Astrocyte (in vitro differentiated cells and primary cell): ENCODE measurements around the gene GSK3B. TPM values are rescaled to one million over a fixed set of nuclear protein-coding genes. Genes with fewer than 3 reads are reported as not detected.

ENCODE experiments used
- DNase-seq: peaks from one replicate; pipeline ENCODE4 v3.0.0-alpha.2; 2010; ENCODE audit warnings: low read depth
- FAIRE-seq: peaks from 2 replicates; lab custom pipeline; 2011; peaks lifted over from hg19 to GRCh38; lab: Jason Lieb, UNC
- H2AFZ ChIP-seq: 2 replicates; pipeline ENCODE4 v1.6.0; 2012; ENCODE audit warnings: low read depth, low read length, inconsistent platforms
- H3K27ac ChIP-seq: 2 replicates; pipeline ENCODE4 v1.5.1; 2011; ENCODE audit warnings: low read depth, low read length, inconsistent platforms
- H3K27me3 ChIP-seq: 2 replicates; pipeline ENCODE4 v1.6.0; 2011; ENCODE audit warnings: low read length, inconsistent platforms; ENCODE audit not compliant: insufficient read depth
- H3K36me3 ChIP-seq: 2 replicates; pipeline ENCODE4 v1.5.1; 2011; ENCODE audit warnings: low read length, inconsistent platforms; ENCODE audit not compliant: insufficient read depth
- H3K4me1 ChIP-seq: 2 replicates; pipeline ENCODE4 v1.5.1; 2011; ENCODE audit warnings: low read length, inconsistent platforms; ENCODE audit not compliant: insufficient read depth
- H3K4me2 ChIP-seq: 2 replicates; pipeline ENCODE4 v1.6.0; 2012; ENCODE audit warnings: low read length, inconsistent platforms
- H3K4me3 ChIP-seq: 2 replicates; pipeline ENCODE4 v1.5.1; 2011; ENCODE audit warnings: low read depth, mild to moderate bottlenecking, low read length, inconsistent platforms; ENCODE audit not compliant: insufficient read depth
- H3K79me2 ChIP-seq: 2 replicates; pipeline ENCODE4 v1.6.0; 2012; ENCODE audit warnings: mild to moderate bottlenecking, low read length, inconsistent platforms; ENCODE audit not compliant: insufficient read depth
- H3K9ac ChIP-seq: 2 replicates; pipeline ENCODE4 v1.6.0; 2012; ENCODE audit warnings: mild to moderate bottlenecking, low read length, inconsistent platforms
- H3K9me3 ChIP-seq: 2 replicates; pipeline ENCODE4 v1.5.1; 2012; ENCODE audit warnings: low read depth, mild to moderate bottlenecking, low read length, inconsistent platforms; ENCODE audit not compliant: insufficient read depth
- H4K20me1 ChIP-seq: 2 replicates; pipeline ENCODE4 v1.6.0; 2012; ENCODE audit warnings: low read length, inconsistent platforms; ENCODE audit not compliant: insufficient read depth
- H3K27ac Mint-ChIP-seq: one replicate; pipeline ENCODE4 v1.8.0; 2021; ENCODE audit warnings: mild to moderate bottlenecking, mixed read lengths; ENCODE audit not compliant: unreplicated experiment
- H3K27me3 Mint-ChIP-seq: one replicate; pipeline ENCODE4 v1.8.0; 2021; ENCODE audit warnings: low read depth, mixed read lengths; ENCODE audit not compliant: unreplicated experiment
- H3K36me3 Mint-ChIP-seq: one replicate; pipeline ENCODE4 v1.8.0; 2021; ENCODE audit warnings: low read depth, mixed read lengths; ENCODE audit not compliant: unreplicated experiment
- H3K4me1 Mint-ChIP-seq: one replicate; pipeline ENCODE4 v1.8.0; 2021; ENCODE audit warnings: low read depth, mixed read lengths; ENCODE audit not compliant: unreplicated experiment
- H3K4me3 Mint-ChIP-seq: one replicate; pipeline ENCODE4 v1.8.0; 2021; ENCODE audit warnings: mild to moderate bottlenecking, moderate library complexity, mixed read lengths; ENCODE audit not compliant: unreplicated experiment
- H3K9me3 Mint-ChIP-seq: one replicate; pipeline ENCODE4 v1.8.0; 2021; ENCODE audit warnings: mild to moderate bottlenecking, mixed read lengths; ENCODE audit not compliant: unreplicated experiment
- CTCF ChIP-seq: IDR thresholded peaks from 2 replicates; pipeline ENCODE4 v1.5.1; 2011; ENCODE audit warnings: low read depth, mild to moderate bottlenecking, inconsistent platforms, low read length, moderate library complexity; ENCODE audit not compliant: insufficient read depth
- EZH2 ChIP-seq: IDR thresholded peaks from 2 replicates; pipeline ENCODE4 v1.6.1; 2012; ENCODE audit warnings: mild to moderate bottlenecking, low read length, inconsistent platforms; ENCODE audit not compliant: insufficient read depth
- total RNA-seq: library from RNA; stranded (reverse); gene quantifications from 2 replicates; pipeline ENCODE4 v1.2.1, GENCODE V29; 2021

Gene GSK3B
- total RNA-seq, 1 donor from 2014 or later = 80.6 TPM

- Histone ChIP-seq H3K4me1 (peaks cover 12% of the 10 kb centered on the region), H4K20me1 (peaks cover 25% of the 10 kb centered on the region), H3K27me3 (no peaks in the 10 kb centered on the region), H3K4me3 (no peak overlapping the region), H3K27ac (no peak overlapping the region), H2AFZ (no peak overlapping the region), H3K9me3 (no peaks in the 10 kb centered on the region), H3K9ac (no peak overlapping the region), H3K36me3 (no peaks in the 10 kb centered on the region), H3K4me2 (no peak overlapping the region), H3K79me2 (peaks cover 10% of the 10 kb centered on the region)
- Mint-ChIP-seq H3K36me3 (peaks cover 8% of the 10 kb centered on the region), H3K4me3 (peak overlapping the region; percentile 22), H3K4me1 (peaks cover 22% of the 10 kb centered on the region), H3K9me3 (no peaks in the 10 kb centered on the region), H3K27ac (no peak overlapping the region), H3K27me3 (no peaks in the 10 kb centered on the region)
- no peak for TF ChIP-seq CTCF
- TF ChIP-seq EZH2 = no peak
- no peak for FAIRE-seq
- no peak for DNase-seq
Measured at GRCh38 chr3:119829420-119829819, 264.8 kb downstream of the GSK3B start.

GRCh38 chr3:119826711-119827608 lies 267.3 kb downstream of the GSK3B start:
- Histone ChIP-seq H2AFZ (no peak overlapping the region), H3K9me3 (no peaks in the 10 kb centered on the region), H3K4me1 (peaks cover 4% of the 10 kb centered on the region), H4K20me1 (peaks cover 22% of the 10 kb centered on the region), H3K9ac (no peak overlapping the region), H3K36me3 (no peaks in the 10 kb centered on the region), H3K79me2 (peaks cover 10% of the 10 kb centered on the region), H3K4me3 (no peak overlapping the region), H3K27me3 (no peaks in the 10 kb centered on the region), H3K4me2 (no peak overlapping the region), H3K27ac (no peak overlapping the region)
- Mint-ChIP-seq H3K9me3 (no peaks in the 10 kb centered on the region), H3K36me3 (peaks cover 8% of the 10 kb centered on the region), H3K27ac (no peak overlapping the region), H3K4me1 (peaks cover 13% of the 10 kb centered on the region), H3K4me3 (no peak overlapping the region), H3K27me3 (no peaks in the 10 kb centered on the region)
- FAIRE-seq (no peak), DNase-seq (no peak)
- TF ChIP-seq EZH2 (no peak), CTCF (no peak)

- Histone ChIP-seq H3K27me3 (no peaks in the 10 kb centered on the region), H2AFZ (no peak overlapping the region), H3K4me1 (no peaks in the 10 kb centered on the region), H3K27ac (no peak overlapping the region), H3K9me3 (no peaks in the 10 kb centered on the region), H4K20me1 (peaks cover 17% of the 10 kb centered on the region), H3K4me3 (no peak overlapping the region), H3K79me2 (peaks cover 10% of the 10 kb centered on the region), H3K9ac (no peak overlapping the region), H3K36me3 (no peaks in the 10 kb centered on the region), H3K4me2 (no peak overlapping the region)
- no peak overlapping the region for H3K4me3 Mint-ChIP-seq
- peaks cover 2% of the 10 kb centered on the region for H3K4me1 Mint-ChIP-seq
- FAIRE-seq (no peak), DNase-seq (no peak)
- H3K36me3 Mint-ChIP-seq = peaks cover 8% of the 10 kb centered on the region
- TF ChIP-seq EZH2 (no peak), CTCF (no peak)
- H3K27me3 Mint-ChIP-seq = no peaks in the 10 kb centered on the region
- H3K27ac Mint-ChIP-seq = peak overlapping the region; percentile 22
- no peaks in the 10 kb centered on the region for H3K9me3 Mint-ChIP-seq
Measured at GRCh38 chr3:119825820-119826219, 268.4 kb downstream of the GSK3B start.
